ENCODE results near the gene FMNL2. TPM values are rescaled to one million over a fixed set of nuclear protein-coding genes. Genes with fewer than 3 reads are reported as not detected.

Gene FMNL2
- total RNA-seq, 1 experiment from 2014 or later = 10.6 TPM

Other genes starting within 250 kb of the FMNL2 start
- 0.31 and 0.79 TPM in 2 replicates for gene CACNB4, start 236.1 kb upstream of the FMNL2 start, total RNA-seq (2014; rRNA removed; shearing (Covaris generic))
- 21.6 and 23.7 TPM in 2 replicates for gene STAM2, start 159.4 kb upstream of the FMNL2 start, total RNA-seq (2014; rRNA removed; shearing (Covaris generic))

Measured in H4 (cell line).